HepG2 (cell line): ENCODE data around the gene ATG4B. TPM values are rescaled to one million over a fixed set of nuclear protein-coding genes. Genes with fewer than 3 reads are reported as not detected.
A peak's percentile ranks its signal among the peaks of the same experiment; 100 is the strongest.

Experiments
- ATAC-seq: fragments of 200-7000 bp; cut with Tn5 transposase; 3 replicates; pipeline ENCODE4 v1.9.1; 2020; ENCODE audit warnings: mild to moderate bottlenecking, moderate library complexity
- BruUV-seq: library from RNA; stranded (reverse); fragments of 400-500 nt; replicated peaks from 2 replicates; lab custom pipeline; 2021; lab: Mats Ljungman, UMichigan
- CTCF ChIA-PET: fragments of 300-600 bp; formaldehyde crosslinking; extraction: SDS; loops from one replicate; lab custom pipeline; 2021; ENCODE audit warnings: low total read pairs, inconsistent platforms, low intra/inter-chr PET ratio; lab: Yijun Ruan, JAX
- POLR2A ChIA-PET: fragments of 350-600 bp; sonication (Branson Sonifier 250); formaldehyde crosslinking; loops from one replicate; lab custom pipeline; 2020; ENCODE audit warnings: antibody characterized with exemption, inconsistent platforms; lab: Yijun Ruan, JAX
- DNase-seq: peaks from one replicate; pipeline ENCODE4 v3.0.0-alpha.2; 2015; ENCODE audit warnings: low spot score
- FAIRE-seq: peaks from 3 replicates; lab custom pipeline; 2011; peaks lifted over from hg19 to GRCh38; lab: Jason Lieb, UNC
- H2AFZ ChIP-seq: one replicate; pipeline ENCODE4 v1.6.1; 2011; ENCODE audit warnings: low read length, inconsistent platforms
- H3K27ac ChIP-seq: fragments of 300-600 bp; 3 replicates; pipeline ENCODE4 v1.8.0; 2011; ENCODE audit warnings: mixed run types, mild to moderate bottlenecking, mixed read lengths, low read length, inconsistent platforms; ENCODE audit not compliant: insufficient read depth; ENCODE audit errors: extremely low read length
- H3K27me3 ChIP-seq, 2 experiments: fragments of 200-600 bp in 1 of 2; 2 replicates in 1 of 2; 3 replicates in 1 of 2; pipeline versions ENCODE4 v1.6.0 to v1.8.0; 2011; ENCODE audit warnings: low read length in 2 of 2, mild to moderate bottlenecking in 2 of 2, moderate library complexity in 2 of 2, inconsistent platforms in 1 of 2; ENCODE audit not compliant: insufficient read depth in 2 of 2, control insufficient read depth in 1 of 2
- H3K36me3 ChIP-seq, 2 experiments: fragments of 200-600 bp in 1 of 2; replicated peaks in 1 of 2; 2 replicates in 1 of 2; 3 replicates in 1 of 2; pipeline versions ENCODE4 v1.5.1 to v1.8.0; 2011; ENCODE audit warnings: low read length in 2 of 2, inconsistent platforms in 1 of 2; ENCODE audit not compliant: insufficient read depth in 2 of 2, control insufficient read depth in 1 of 2
- H3K4me1 ChIP-seq: 2 replicates; pipeline ENCODE4 v1.5.1; 2012; ENCODE audit warnings: low read length, inconsistent platforms; ENCODE audit not compliant: insufficient read depth
- H3K4me2 ChIP-seq: 2 replicates; pipeline ENCODE4 v1.6.0; 2011; ENCODE audit warnings: low read depth, low read length, inconsistent platforms
- H3K4me3 ChIP-seq, 3 experiments: fragments of 200-600 bp in 1 of 3; sonication (generic), shearing (Covaris generic) in 1 of 3; replicated peaks in 1 of 3; 2 replicates each; pipeline ENCODE4 v1.5.1; 2011 to 2016; ENCODE audit warnings: low read length in 3 of 3, inconsistent platforms in 2 of 3, low read depth in 2 of 3, mild to moderate bottlenecking in 2 of 3, control low read depth in 1 of 3, mixed read lengths in 1 of 3; ENCODE audit not compliant: insufficient read depth in 1 of 3
- H3K79me2 ChIP-seq: one replicate; pipeline ENCODE4 v1.6.1; 2011; ENCODE audit warnings: low read length, inconsistent platforms; ENCODE audit not compliant: insufficient read depth
- H3K9ac ChIP-seq: 2 replicates; pipeline ENCODE4 v1.6.0; 2011; ENCODE audit warnings: mild to moderate bottlenecking, low read depth, low read length, inconsistent platforms; ENCODE audit not compliant: insufficient read depth
- H3K9me3 ChIP-seq: 2 replicates; pipeline ENCODE4 v1.5.1; 2012; ENCODE audit warnings: mild to moderate bottlenecking, low read length
- H4K20me1 ChIP-seq: 2 replicates; pipeline ENCODE4 v1.6.0; 2011; ENCODE audit warnings: inconsistent platforms, mild to moderate bottlenecking, low read length, moderate library complexity; ENCODE audit not compliant: insufficient read depth
- ARID4A ChIP-seq: sonication (generic); formaldehyde crosslinking; IDR thresholded peaks from 2 replicates; pipeline ENCODE4 v1.5.0; 2020; ENCODE audit warnings: mild to moderate bottlenecking, missing genetic modification reagents, borderline replicate concordance
- EED ChIP-seq: sonication (generic); formaldehyde crosslinking; IDR thresholded peaks from 2 replicates; pipeline ENCODE4 v1.5.0; 2020; ENCODE audit warnings: mild to moderate bottlenecking, missing genetic modification reagents
- GTF3A ChIP-seq: sonication (generic); formaldehyde crosslinking; conservative IDR thresholded peaks from 2 replicates; pipeline ENCODE4 v1.4.0; 2020; ENCODE audit warnings: mild to moderate bottlenecking, missing genetic modification reagents
- HNRNPH1 ChIP-seq: fragments of 200-400 bp; formaldehyde crosslinking; optimal IDR thresholded peaks from 2 replicates; pipeline ENCODE3; 2017; ENCODE audit warnings: mild to moderate bottlenecking, low read depth, low read length
- HNRNPL ChIP-seq: fragments of 200-400 bp; formaldehyde crosslinking; IDR thresholded peaks from 2 replicates; pipeline ENCODE4 v1.6.1; 2017; ENCODE audit warnings: mild to moderate bottlenecking, low read depth, low read length
- NFKB2 ChIP-seq: sonication (generic); formaldehyde crosslinking; IDR thresholded peaks from 2 replicates; pipeline ENCODE4 v1.4.0; 2020; ENCODE audit warnings: missing genetic modification reagents, borderline replicate concordance
- PHF8 ChIP-seq: sonication (generic); formaldehyde crosslinking; IDR thresholded peaks from 2 replicates; pipeline ENCODE4 v1.5.0; 2020; ENCODE audit warnings: missing genetic modification reagents
- ZBTB33 ChIP-seq: sonication (generic); formaldehyde crosslinking; IDR thresholded peaks from 2 replicates; pipeline ENCODE4 v1.4.0; 2020; ENCODE audit warnings: missing genetic modification reagents
- ZBTB38 ChIP-seq: sonication (generic); formaldehyde crosslinking; IDR thresholded peaks from 2 replicates; pipeline ENCODE4 v1.5.1; 2020; ENCODE audit warnings: mild to moderate bottlenecking, missing genetic modification reagents
- ZFAT ChIP-seq: sonication (generic); formaldehyde crosslinking; conservative IDR thresholded peaks from 2 replicates; pipeline ENCODE4 v1.8.1; 2023; ENCODE audit warnings: missing genetic modification reagents, inconsistent platforms
- ZFP91 ChIP-seq: sonication (generic); formaldehyde crosslinking; IDR thresholded peaks from 2 replicates; pipeline ENCODE4 v1.9.0; 2022; ENCODE audit warnings: missing genetic modification reagents, mild to moderate bottlenecking, borderline replicate concordance
- ZKSCAN8 ChIP-seq: IDR thresholded peaks from 2 replicates; pipeline ENCODE4 v1.6.1; 2016; ENCODE audit warnings: borderline replicate concordance, missing genetic modification reagents, missing compliant biosample characterization
- ZMYM2 ChIP-seq: sonication (generic); formaldehyde crosslinking; IDR thresholded peaks from 2 replicates; pipeline ENCODE4 v1.8.0; 2022; ENCODE audit warnings: mild to moderate bottlenecking, missing genetic modification reagents
- ZNF30 ChIP-seq: sonication (generic); formaldehyde crosslinking; IDR thresholded peaks from 2 replicates; pipeline ENCODE4 v1.5.0; 2020; ENCODE audit warnings: mild to moderate bottlenecking, missing genetic modification reagents
- ZNF549 ChIP-seq: sonication (generic); formaldehyde crosslinking; IDR thresholded peaks from 2 replicates; pipeline ENCODE4 v1.5.0; 2020; ENCODE audit warnings: missing genetic modification reagents
- ZNF570 ChIP-seq: sonication (generic); formaldehyde crosslinking; IDR thresholded peaks from 2 replicates; pipeline ENCODE4 v1.4.0; 2020; ENCODE audit warnings: mild to moderate bottlenecking, missing genetic modification reagents, borderline replicate concordance
- ZNF775 ChIP-seq: sonication (generic); formaldehyde crosslinking; IDR thresholded peaks from 2 replicates; pipeline ENCODE4 v1.4.0; 2020; ENCODE audit warnings: missing genetic modification reagents, mild to moderate bottlenecking, moderate library complexity, borderline replicate concordance
- ZNF891 ChIP-seq: sonication (generic); formaldehyde crosslinking; IDR thresholded peaks from 2 replicates; pipeline ENCODE4 v1.5.0; 2020; ENCODE audit warnings: mild to moderate bottlenecking, missing genetic modification reagents
- WGBS: methylation state at CpG from one replicate; pipeline ENCODE4 v1.1.6; 2017; ENCODE audit warnings: low lambda C conversion rate; 5-methylcytosine and 5-hydroxymethylcytosine counted together
- in situ Hi-C: cut with HindIII; loops from 2 replicates; pipeline ENCODE4 v1.10.0; 2017; ENCODE audit warnings: low pct_unique_long_range_greater_than_20kb; ENCODE audit not compliant: extremely low pct_ligation_motif_present
- intact Hi-C: fragments of 100-400 bp; cut with micrococcal nuclease; formaldehyde crosslinking; loops from one replicate; pipeline ENCODE4 v1.10.0; 2022; ENCODE audit not compliant: unreplicated experiment
- polyA plus RNA-seq, 8 experiments: library from polyadenylated mRNA; depleted of rRNA in 3 of 8; stranded (reverse) in 7 of 8; unstranded in 1 of 8; fragments of >200 nt; fragmentation: Illumina TruSeq in 4 of 8; extraction: Trizol in 4 of 8; gene quantifications; 2 replicates each; pipeline versions ENCODE4 v1.2.1 to v1.2.3, GENCODE V29; 2011 to 2016; ENCODE audit warnings: low read depth in 4 of 8, missing spikeins in 1 of 8, mixed read lengths in 1 of 8; ENCODE audit not compliant: insufficient read depth in 1 of 8
- total RNA-seq, 5 experiments: library from RNA; depleted of rRNA; stranded (reverse); fragments of >200 nt; fragmentation: Illumina TruSeq; extraction: Trizol; gene quantifications; 2 replicates each; pipeline ENCODE4 v1.2.3, GENCODE V29; 2016; ENCODE audit warnings: low read depth in 1 of 5

The ATG4B gene
- total and polyA plus RNA-seq, 2 of the 13 experiments (the other 11 are each of a cell fraction or from before 2014, with no cell fraction given): 95.5 to 239 TPM

- H2AFZ ChIP-seq: no peak overlapping the region
- DNase-seq (no peak), ATAC-seq (no peak), FAIRE-seq (no peak)
- in situ Hi-C loops (loop anchor here (25.0 kb wide), 1 partner anchor 777 kb away; the partner anchor contains the start of gene AGXT), intact Hi-C loops (no loop called here)
- no TSS peak for BruUV-seq
- no peak overlapping the region for H3K27ac ChIP-seq
- peak overlapping the region; percentile 86 for H3K4me2 ChIP-seq
- H3K4me3 ChIP-seq: peak overlapping the region; percentile 95 to 100 (median 99)
- H3K79me2 ChIP-seq: peaks cover 87% of the 10 kb centered on the region
- H3K9me3 ChIP-seq: no peaks in the 10 kb centered on the region
- peaks cover 8 to 22% of the 10 kb centered on the region in 2 experiments for H3K36me3 ChIP-seq
- no peaks in the 10 kb centered on the region; a peak in 1 of 5 replicates for H3K27me3 ChIP-seq
- peak overlapping the region; percentile 100 for H3K9ac ChIP-seq
- POLR2A ChIA-PET: no interaction called here
- peaks cover 66% of the 10 kb centered on the region for H3K4me1 ChIP-seq
- CTCF ChIA-PET: no interaction called here
- peaks cover 41% of the 10 kb centered on the region for H4K20me1 ChIP-seq
- 89% methylated on average over 14 of the region's 14 CpGs for WGBS
- TF ChIP-seq EED (CRISPR knock-in tag) (peak; percentile 38; the same call in 1 of the 2 replicates), NFKB2 (CRISPR knock-in tag) (peak; percentile 55; the same call in 1 of the 2 replicates), ZNF891 (CRISPR knock-in tag) (peak; percentile 40; the same call in 1 of the 2 replicates), ZBTB38 (CRISPR knock-in tag) (0 out of 2 replicates have a peak, but pooled peaks have one; percentile 27), ZMYM2 (CRISPR knock-in tag) (no peak), HNRNPH1 (no peak), ZNF570 (CRISPR knock-in tag) (no peak), ARID4A (no peak), GTF3A (no peak), ZFAT (CRISPR knock-in tag) (no peak), PHF8 (CRISPR knock-in tag) (no peak), ZKSCAN8 (CRISPR knock-in tag) (no peak), ZFP91 (peak; percentile 24; the same call in 1 of the 2 replicates), ZNF30 (CRISPR knock-in tag) (no peak), ZBTB33 (CRISPR knock-in tag) (peak; percentile 73), ZNF549 (CRISPR knock-in tag) (no peak), ZNF775 (no peak), HNRNPL (0 out of 2 replicates have a peak, but pooled peaks have one; percentile 38)
Observed at GRCh38 chr2:241638940-241639339, 1.4 kb downstream of the ATG4B start.
